NB4 (cell line): ENCODE results near the gene COL8A1.

Experiments used
- DNase-seq: peaks from one replicate; pipeline ENCODE4 v3.0.0; 2010; ENCODE audit warnings: low read depth
- H3K4me3 ChIP-seq: one replicate; pipeline ENCODE4 v1.5.1; 2011; ENCODE audit warnings: mild to moderate bottlenecking, low read depth, low read length, moderate library complexity
- MYC ChIP-seq: IDR thresholded peaks from 2 replicates; pipeline ENCODE4 v1.6.1; 2011; ENCODE audit warnings: low read depth, low read length
- POLR2A ChIP-seq: IDR thresholded peaks from 2 replicates; pipeline ENCODE4 v1.6.1; 2011; ENCODE audit warnings: mild to moderate bottlenecking; ENCODE audit not compliant: insufficient read length; ENCODE audit errors: extremely low read depth
- TF ChIP-seq, protein P1 (sequence below): IDR thresholded peaks from one replicate; pipeline ENCODE4 v1.5.1; 2012; ENCODE audit warnings: low read depth, low read length
- TF ChIP-seq, protein P2 (sequence below): IDR thresholded peaks from 2 replicates; pipeline ENCODE4 v1.6.1; 2011; ENCODE audit warnings: low read depth, low read length

COL8A1 gene

DNA sequence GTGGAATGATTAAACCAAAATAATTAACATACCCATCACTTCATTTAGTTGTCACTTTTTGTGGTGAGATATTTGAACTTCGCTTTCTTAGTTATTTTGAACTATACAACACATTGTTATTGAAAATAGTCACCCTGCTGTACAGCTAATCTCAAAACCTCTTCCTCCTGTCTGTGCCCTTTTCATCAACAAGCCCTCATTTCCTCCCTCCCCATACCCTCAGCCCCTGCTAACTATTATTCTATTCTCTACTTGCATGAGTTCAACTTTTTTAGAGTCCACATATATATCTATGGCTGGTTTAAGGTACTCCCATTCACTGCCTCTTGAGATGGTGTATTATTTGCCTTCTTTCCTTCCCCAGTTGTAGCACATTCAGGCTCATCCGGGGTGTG, 32.2 kb downstream of the COL8A1 start:
- DNase-seq, result no peak

DNA sequence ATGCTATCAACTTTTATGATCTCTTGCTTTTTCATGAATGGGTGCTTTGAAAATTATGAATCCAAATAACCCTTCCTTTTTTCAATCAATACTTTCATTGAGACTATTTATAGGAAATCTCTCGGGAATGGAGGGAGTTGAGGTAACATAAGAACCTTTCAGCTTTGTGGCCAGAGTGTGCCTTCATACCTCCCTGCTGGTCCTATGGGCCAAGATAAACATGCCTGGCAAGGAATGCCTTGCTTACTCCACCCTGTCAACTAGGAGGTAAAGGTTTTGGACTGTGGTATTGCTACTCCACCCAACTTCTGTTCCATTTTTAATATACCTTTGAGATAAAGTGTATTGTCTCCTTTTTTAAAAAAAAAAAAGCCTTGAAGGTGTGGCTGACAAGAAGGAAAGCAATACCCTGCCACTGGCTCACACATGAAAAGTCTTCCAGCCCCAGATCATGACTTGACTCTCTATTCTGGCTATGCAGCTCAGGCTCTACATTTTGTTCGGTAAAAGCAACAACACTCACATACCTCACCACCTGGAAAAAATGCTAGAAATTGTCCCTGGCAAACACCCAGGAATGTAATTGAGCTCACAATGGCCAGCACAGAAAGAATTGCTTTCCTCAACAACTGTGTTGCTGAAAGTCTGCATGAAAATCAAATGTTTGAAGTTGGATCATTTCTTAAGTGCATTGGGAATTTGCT, 35.8 kb downstream of the COL8A1 start:
- no peak for DNase-seq
- no peak overlapping the region for H3K4me3 ChIP-seq
- TF ChIP-seq, protein P1, sequence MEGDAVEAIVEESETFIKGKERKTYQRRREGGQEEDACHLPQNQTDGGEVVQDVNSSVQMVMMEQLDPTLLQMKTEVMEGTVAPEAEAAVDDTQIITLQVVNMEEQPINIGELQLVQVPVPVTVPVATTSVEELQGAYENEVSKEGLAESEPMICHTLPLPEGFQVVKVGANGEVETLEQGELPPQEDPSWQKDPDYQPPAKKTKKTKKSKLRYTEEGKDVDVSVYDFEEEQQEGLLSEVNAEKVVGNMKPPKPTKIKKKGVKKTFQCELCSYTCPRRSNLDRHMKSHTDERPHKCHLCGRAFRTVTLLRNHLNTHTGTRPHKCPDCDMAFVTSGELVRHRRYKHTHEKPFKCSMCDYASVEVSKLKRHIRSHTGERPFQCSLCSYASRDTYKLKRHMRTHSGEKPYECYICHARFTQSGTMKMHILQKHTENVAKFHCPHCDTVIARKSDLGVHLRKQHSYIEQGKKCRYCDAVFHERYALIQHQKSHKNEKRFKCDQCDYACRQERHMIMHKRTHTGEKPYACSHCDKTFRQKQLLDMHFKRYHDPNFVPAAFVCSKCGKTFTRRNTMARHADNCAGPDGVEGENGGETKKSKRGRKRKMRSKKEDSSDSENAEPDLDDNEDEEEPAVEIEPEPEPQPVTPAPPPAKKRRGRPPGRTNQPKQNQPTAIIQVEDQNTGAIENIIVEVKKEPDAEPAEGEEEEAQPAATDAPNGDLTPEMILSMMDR, result no peak
- TF ChIP-seq, protein P2, sequence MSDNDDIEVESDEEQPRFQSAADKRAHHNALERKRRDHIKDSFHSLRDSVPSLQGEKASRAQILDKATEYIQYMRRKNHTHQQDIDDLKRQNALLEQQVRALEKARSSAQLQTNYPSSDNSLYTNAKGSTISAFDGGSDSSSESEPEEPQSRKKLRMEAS, result no peak
- no peak for TF ChIP-seq POLR2A
- no peak for TF ChIP-seq MYC

More for the DNA sequence above, 32.2 kb downstream of the COL8A1 start:
- TF ChIP-seq, protein P1, result no peak
- TF ChIP-seq MYC, result no peak
- no peak for TF ChIP-seq POLR2A
- TF ChIP-seq, protein P2, result no peak
- no peak overlapping the region for H3K4me3 ChIP-seq

DNA sequence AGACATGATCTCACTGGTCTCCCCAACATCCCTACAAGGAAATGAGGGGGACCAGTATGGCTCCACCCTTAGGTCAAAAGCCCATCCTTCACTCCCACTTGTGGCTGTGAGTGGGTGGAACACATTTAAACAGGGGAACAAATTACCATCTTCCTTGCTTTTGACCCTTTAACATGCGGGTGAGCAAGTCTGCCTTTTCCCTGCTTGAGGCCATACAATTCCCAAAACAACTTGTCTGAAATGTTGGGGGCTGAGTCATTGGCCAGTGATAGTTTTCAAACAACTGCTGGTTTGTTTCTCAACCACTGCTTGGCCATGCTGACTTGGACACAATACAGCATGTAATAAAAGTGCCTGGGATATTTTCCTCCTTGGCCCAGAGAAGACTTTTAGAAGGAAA, 39.6 kb downstream of the COL8A1 start:
- DNase-seq, result no peak
- no peak overlapping the region for H3K4me3 ChIP-seq
- TF ChIP-seq POLR2A, result no peak
- TF ChIP-seq, protein P2, result no peak
- TF ChIP-seq, protein P1, result no peak

DNA sequence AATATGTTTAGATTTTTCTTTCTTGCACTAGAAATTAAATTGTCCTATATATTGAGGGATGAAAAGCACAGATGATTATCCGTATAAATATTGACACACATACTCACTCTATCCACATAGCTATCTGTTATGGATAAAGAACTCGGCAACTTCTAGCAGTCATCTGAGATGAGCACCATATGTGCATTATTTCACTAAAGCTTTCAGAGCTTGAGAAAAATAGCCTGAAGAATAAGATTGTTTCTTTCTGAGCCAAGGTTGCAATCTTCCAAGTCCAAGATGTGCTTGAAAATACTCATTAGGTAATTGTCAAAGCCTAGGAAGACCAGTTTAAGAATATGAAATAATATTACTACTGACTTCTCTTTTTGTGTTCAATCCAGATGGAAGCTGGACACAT, 40.5 kb downstream of the COL8A1 start:
- DNase-seq, result no peak
- TF ChIP-seq, protein P2, result no peak
- TF ChIP-seq POLR2A (no peak), MYC (no peak)
- TF ChIP-seq, protein P1, result no peak

DNA sequence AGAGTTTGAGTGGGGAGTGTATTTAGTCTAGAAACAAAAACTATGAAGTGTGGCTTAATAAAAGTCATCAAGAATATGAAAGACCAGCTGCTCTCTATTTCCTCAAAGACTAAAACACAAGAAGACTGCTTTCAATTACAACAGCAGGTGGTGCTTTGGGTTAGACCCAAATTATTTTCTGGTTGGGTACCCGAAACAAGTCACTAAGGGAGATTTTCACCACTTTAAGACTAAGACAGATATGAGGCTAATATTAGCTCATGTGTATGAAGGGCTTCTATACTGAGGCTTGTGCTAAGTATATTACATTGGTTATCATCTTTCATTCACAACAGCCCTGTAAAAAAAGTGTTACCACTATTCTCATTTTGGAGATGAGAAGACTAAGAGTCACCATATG, 43.1 kb downstream of the COL8A1 start:
- no peak for DNase-seq
- H3K4me3 ChIP-seq, result no peak overlapping the region
- TF ChIP-seq POLR2A (no peak), MYC (no peak)
- TF ChIP-seq, protein P2, result no peak
- TF ChIP-seq, protein P1, result no peak

More for the DNA sequence above, 40.5 kb downstream of the COL8A1 start:
- no peak overlapping the region for H3K4me3 ChIP-seq
